GM23338 (cell line): ENCODE data around the gene TAF1D. TPM values are rescaled to one million over a fixed set of nuclear protein-coding genes. Genes with fewer than 3 reads are reported as not detected.

ENCODE experiments used
- ATAC-seq: fragments of 200-7000 bp; cut with Tn5 transposase; 3 replicates; pipeline ENCODE4 v1.9.1; 2020
- DNase-seq: peaks from one replicate; pipeline ENCODE4 v3.0.0-alpha.2; 2015; ENCODE audit warnings: low spot score
- H2AFZ ChIP-seq: fragments of 200-600 bp; sonication (generic); 2 replicates; pipeline ENCODE4 v1.8.0; 2016; ENCODE audit warnings: antibody characterized with exemption, mild to moderate bottlenecking, moderate library complexity
- H3F3A ChIP-seq: fragments of 200-600 bp; sonication (generic); replicated peaks from 2 replicates; pipeline ENCODE4 v1.8.0; 2017; ENCODE audit warnings: antibody characterized with exemption, mixed run types, low read depth
- H3K27ac ChIP-seq: fragments of 200-600 bp; sonication (generic); 2 replicates; pipeline ENCODE4 v1.6.1; 2016; ENCODE audit warnings: low read depth
- H3K27me3 ChIP-seq: fragments of 200-600 bp; sonication (generic); 2 replicates; pipeline ENCODE4 v1.8.0; 2016; ENCODE audit warnings: mild to moderate bottlenecking, mixed run types, moderate library complexity; ENCODE audit not compliant: insufficient read depth
- H3K36me3 ChIP-seq: fragments of 200-600 bp; sonication (generic); 2 replicates; pipeline ENCODE4 v1.8.0; 2016; ENCODE audit warnings: mild to moderate bottlenecking; ENCODE audit not compliant: insufficient read depth
- H3K4me1 ChIP-seq: fragments of 200-600 bp; sonication (generic); 2 replicates; pipeline ENCODE4 v1.8.0; 2016; ENCODE audit warnings: mild to moderate bottlenecking, moderate library complexity; ENCODE audit not compliant: insufficient read depth
- H3K4me2 ChIP-seq: fragments of 200-600 bp; sonication (generic); 2 replicates; pipeline ENCODE4 v1.7.1; 2017; ENCODE audit warnings: mixed run types
- H3K4me3 ChIP-seq: fragments of 200-600 bp; sonication (generic); 2 replicates; pipeline ENCODE4 v1.6.1; 2016; ENCODE audit warnings: mixed run types
- H3K79me2 ChIP-seq: fragments of 200-600 bp; sonication (generic); replicated peaks from 2 replicates; pipeline ENCODE4 v1.8.0; 2017; ENCODE audit warnings: mild to moderate bottlenecking; ENCODE audit not compliant: insufficient read depth
- H3K9me2 ChIP-seq: fragments of 200-600 bp; sonication (generic); 2 replicates; pipeline ENCODE4 v1.8.0; 2017; ENCODE audit not compliant: insufficient read depth
- H4K20me1 ChIP-seq: fragments of 200-600 bp; sonication (generic); replicated peaks from 2 replicates; pipeline ENCODE4 v1.8.0; 2017; ENCODE audit warnings: mild to moderate bottlenecking; ENCODE audit not compliant: insufficient read depth
- H3K27ac Mint-ChIP-seq: 2 replicates; pipeline ENCODE4 v1.8.0; 2020; ENCODE audit warnings: inconsistent platforms, mild to moderate bottlenecking, moderate library complexity, mixed read lengths
- H3K27me3 Mint-ChIP-seq: 3 replicates; pipeline ENCODE4 v1.8.0; 2022; ENCODE audit warnings: low read depth, mild to moderate bottlenecking, moderate library complexity, mixed read lengths, inconsistent platforms; ENCODE audit not compliant: insufficient read depth, poor library complexity
- H3K36me3 Mint-ChIP-seq: 3 replicates; pipeline ENCODE4 v1.8.0; 2021; ENCODE audit warnings: low read depth, mild to moderate bottlenecking, inconsistent platforms, moderate library complexity, mixed read lengths
- H3K4me1 Mint-ChIP-seq: 3 replicates; pipeline ENCODE4 v1.8.0; 2020; ENCODE audit warnings: mild to moderate bottlenecking, inconsistent platforms, mixed read lengths
- H3K4me3 Mint-ChIP-seq: 3 replicates; pipeline ENCODE4 v1.8.0; 2021; ENCODE audit warnings: moderate library complexity, mild to moderate bottlenecking, inconsistent platforms, mixed read lengths
- H3K9me3 Mint-ChIP-seq: 3 replicates; pipeline ENCODE4 v1.8.0; 2020; ENCODE audit warnings: moderate library complexity, mild to moderate bottlenecking, inconsistent platforms, mixed read lengths
- CREB1 ChIP-seq: fragments of 250-450 bp; sonication (Bioruptor Pico); IDR thresholded peaks from 2 replicates; pipeline ENCODE4 v1.5.0; 2020; ENCODE audit warnings: low read depth, mild to moderate bottlenecking, moderate library complexity
- EZH2phosphoT487 ChIP-seq: fragments of 200-600 bp; sonication (generic); IDR thresholded peaks from one replicate; pipeline ENCODE4 v1.8.1; 2018; ENCODE audit warnings: antibody characterized with exemption; ENCODE audit not compliant: unreplicated experiment
- POLR2AphosphoS5 ChIP-seq: IDR thresholded peaks from 2 replicates; pipeline ENCODE4 v1.6.1; 2016; ENCODE audit warnings: antibody characterized with exemption, low read depth
- STAT1 ChIP-seq: IDR thresholded peaks from one replicate; pipeline ENCODE4 v1.6.1; 2016; ENCODE audit warnings: antibody characterized with exemption; ENCODE audit not compliant: unreplicated experiment
- polyA plus RNA-seq: library from polyadenylated mRNA; unstranded; fragments of >200 nt; fragmentation: Nextera tagmentation; extraction: Ambion mirVana; gene quantifications from 2 replicates; pipeline ENCODE4 v1.2.1, GENCODE V29; 2016
- total RNA-seq: library from RNA; depleted of rRNA; stranded (reverse); fragments of >200 nt; shearing (Covaris generic); gene quantifications from 2 replicates; pipeline ENCODE4 v1.2.3, GENCODE V29; 2014
- TF ChIP-seq, protein P1 (sequence below): IDR thresholded peaks from 2 replicates; pipeline ENCODE4 v1.6.1; 2016; ENCODE audit warnings: antibody characterized with exemption
- TF ChIP-seq, protein P2 (sequence below): fragments of 250-450 bp; sonication (Bioruptor Pico); IDR thresholded peaks from 2 replicates; pipeline ENCODE4 v1.5.0; 2020; ENCODE audit warnings: mild to moderate bottlenecking, moderate library complexity
- TF ChIP-seq, protein P3 (sequence below), 2 experiments: fragments of 200-600 bp in 1 of 2; sonication (generic) in 1 of 2; conservative IDR thresholded peaks; 2 replicates each; pipeline versions ENCODE4 v1.5.1 to v1.6.1; 2016 to 2017; ENCODE audit warnings: antibody characterized with exemption in 2 of 2, low read depth in 2 of 2, mild to moderate bottlenecking in 2 of 2, moderate library complexity in 1 of 2

Gene TAF1D
- total and polyA plus RNA-seq, 2 experiments from 2014 or later = 240 to 246 TPM

DNA sequence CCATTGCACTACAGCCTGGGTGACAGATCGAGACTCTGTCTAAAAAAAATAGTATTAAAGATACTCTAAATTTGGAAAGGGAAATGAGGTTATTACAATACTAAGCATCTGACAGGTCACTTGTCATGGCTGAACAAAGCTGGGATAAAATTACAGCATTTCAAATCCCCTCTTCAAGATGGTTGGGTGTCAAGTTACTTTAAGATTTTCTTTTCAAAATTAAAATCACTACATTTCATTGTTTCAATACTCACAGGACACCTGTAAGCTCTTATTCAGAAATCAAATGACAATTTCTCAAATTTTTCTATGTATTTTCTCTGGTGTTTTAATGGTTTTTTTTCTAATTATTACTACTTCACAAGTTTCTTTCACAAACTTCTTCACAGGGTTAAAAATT lies 5.7 kb downstream of the TAF1D start:
- Mint-ChIP-seq H3K9me3 (peaks cover 3% of the 10 kb centered on the region; the same call in 1 of the 3 replicates), H3K27ac (peak overlapping the region; percentile 57; the same call in 1 of the 2 replicates), H3K4me3 (peak overlapping the region; percentile 56; the same call in 1 of the 3 replicates), H3K27me3 (peaks cover 13% of the 10 kb centered on the region), H3K4me1 (peaks cover 36% of the 10 kb centered on the region; the same call in 2 of the 3 replicates), H3K36me3 (peaks cover 100% of the 10 kb centered on the region)
- Histone ChIP-seq H3K79me2 (peaks cover 62% of the 10 kb centered on the region), H4K20me1 (peaks cover 70% of the 10 kb centered on the region), H3K36me3 (peaks cover 94% of the 10 kb centered on the region), H3K27ac (peak overlapping the region; percentile 72; the same call in 1 of the 2 replicates), H3K4me2 (0 out of 2 replicates have a peak overlapping the region, but pooled peaks have one; percentile 18), H3F3A (peaks cover 70% of the 10 kb centered on the region), H3K4me1 (peaks cover 22% of the 10 kb centered on the region), H3K9me2 (no peaks in the 10 kb centered on the region), H3K4me3 (peak overlapping the region; percentile 4; the same call in 1 of the 2 replicates), H3K27me3 (no peaks in the 10 kb centered on the region), H2AFZ (no peak overlapping the region)
- no peak for TF ChIP-seq POLR2AphosphoS5
- TF ChIP-seq, protein P1, sequence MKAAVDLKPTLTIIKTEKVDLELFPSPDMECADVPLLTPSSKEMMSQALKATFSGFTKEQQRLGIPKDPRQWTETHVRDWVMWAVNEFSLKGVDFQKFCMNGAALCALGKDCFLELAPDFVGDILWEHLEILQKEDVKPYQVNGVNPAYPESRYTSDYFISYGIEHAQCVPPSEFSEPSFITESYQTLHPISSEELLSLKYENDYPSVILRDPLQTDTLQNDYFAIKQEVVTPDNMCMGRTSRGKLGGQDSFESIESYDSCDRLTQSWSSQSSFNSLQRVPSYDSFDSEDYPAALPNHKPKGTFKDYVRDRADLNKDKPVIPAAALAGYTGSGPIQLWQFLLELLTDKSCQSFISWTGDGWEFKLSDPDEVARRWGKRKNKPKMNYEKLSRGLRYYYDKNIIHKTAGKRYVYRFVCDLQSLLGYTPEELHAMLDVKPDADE = no peak
- TF ChIP-seq, protein P2, sequence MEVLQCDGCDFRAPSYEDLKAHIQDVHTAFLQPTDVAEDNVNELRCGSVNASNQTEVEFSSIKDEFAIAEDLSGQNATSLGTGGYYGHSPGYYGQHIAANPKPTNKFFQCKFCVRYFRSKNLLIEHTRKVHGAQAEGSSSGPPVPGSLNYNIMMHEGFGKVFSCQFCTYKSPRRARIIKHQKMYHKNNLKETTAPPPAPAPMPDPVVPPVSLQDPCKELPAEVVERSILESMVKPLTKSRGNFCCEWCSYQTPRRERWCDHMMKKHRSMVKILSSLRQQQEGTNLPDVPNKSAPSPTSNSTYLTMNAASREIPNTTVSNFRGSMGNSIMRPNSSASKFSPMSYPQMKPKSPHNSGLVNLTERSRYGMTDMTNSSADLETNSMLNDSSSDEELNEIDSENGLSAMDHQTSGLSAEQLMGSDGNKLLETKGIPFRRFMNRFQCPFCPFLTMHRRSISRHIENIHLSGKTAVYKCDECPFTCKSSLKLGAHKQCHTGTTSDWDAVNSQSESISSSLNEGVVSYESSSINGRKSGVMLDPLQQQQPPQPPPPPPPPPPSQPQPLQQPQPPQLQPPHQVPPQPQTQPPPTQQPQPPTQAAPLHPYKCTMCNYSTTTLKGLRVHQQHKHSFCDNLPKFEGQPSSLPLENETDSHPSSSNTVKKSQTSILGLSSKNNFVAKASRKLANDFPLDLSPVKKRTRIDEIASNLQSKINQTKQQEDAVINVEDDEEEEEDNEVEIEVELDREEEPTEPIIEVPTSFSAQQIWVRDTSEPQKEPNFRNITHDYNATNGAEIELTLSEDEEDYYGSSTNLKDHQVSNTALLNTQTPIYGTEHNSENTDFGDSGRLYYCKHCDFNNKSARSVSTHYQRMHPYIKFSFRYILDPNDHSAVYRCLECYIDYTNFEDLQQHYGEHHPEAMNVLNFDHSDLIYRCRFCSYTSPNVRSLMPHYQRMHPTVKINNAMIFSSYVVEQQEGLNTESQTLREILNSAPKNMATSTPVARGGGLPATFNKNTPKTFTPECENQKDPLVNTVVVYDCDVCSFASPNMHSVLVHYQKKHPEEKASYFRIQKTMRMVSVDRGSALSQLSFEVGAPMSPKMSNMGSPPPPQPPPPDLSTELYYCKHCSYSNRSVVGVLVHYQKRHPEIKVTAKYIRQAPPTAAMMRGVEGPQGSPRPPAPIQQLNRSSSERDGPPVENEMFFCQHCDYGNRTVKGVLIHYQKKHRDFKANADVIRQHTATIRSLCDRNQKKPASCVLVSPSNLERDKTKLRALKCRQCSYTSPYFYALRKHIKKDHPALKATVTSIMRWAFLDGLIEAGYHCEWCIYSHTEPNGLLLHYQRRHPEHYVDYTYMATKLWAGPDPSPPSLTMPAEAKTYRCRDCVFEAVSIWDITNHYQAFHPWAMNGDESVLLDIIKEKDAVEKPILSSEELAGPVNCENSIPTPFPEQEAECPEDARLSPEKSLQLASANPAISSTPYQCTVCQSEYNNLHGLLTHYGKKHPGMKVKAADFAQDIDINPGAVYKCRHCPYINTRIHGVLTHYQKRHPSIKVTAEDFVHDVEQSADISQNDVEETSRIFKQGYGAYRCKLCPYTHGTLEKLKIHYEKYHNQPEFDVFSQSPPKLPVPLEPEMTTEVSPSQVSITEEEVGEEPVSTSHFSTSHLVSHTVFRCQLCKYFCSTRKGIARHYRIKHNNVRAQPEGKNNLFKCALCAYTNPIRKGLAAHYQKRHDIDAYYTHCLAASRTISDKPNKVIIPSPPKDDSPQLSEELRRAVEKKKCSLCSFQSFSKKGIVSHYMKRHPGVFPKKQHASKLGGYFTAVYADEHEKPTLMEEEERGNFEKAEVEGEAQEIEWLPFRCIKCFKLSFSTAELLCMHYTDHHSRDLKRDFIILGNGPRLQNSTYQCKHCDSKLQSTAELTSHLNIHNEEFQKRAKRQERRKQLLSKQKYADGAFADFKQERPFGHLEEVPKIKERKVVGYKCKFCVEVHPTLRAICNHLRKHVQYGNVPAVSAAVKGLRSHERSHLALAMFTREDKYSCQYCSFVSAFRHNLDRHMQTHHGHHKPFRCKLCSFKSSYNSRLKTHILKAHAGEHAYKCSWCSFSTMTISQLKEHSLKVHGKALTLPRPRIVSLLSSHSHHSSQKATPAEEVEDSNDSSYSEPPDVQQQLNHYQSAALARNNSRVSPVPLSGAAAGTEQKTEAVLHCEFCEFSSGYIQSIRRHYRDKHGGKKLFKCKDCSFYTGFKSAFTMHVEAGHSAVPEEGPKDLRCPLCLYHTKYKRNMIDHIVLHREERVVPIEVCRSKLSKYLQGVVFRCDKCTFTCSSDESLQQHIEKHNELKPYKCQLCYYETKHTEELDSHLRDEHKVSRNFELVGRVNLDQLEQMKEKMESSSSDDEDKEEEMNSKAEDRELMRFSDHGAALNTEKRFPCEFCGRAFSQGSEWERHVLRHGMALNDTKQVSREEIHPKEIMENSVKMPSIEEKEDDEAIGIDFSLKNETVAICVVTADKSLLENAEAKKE (CRISPR knock-in tag) = no peak
- TF ChIP-seq STAT1 = no peak
- no peak for TF ChIP-seq CREB1
- TF ChIP-seq, protein P3, sequence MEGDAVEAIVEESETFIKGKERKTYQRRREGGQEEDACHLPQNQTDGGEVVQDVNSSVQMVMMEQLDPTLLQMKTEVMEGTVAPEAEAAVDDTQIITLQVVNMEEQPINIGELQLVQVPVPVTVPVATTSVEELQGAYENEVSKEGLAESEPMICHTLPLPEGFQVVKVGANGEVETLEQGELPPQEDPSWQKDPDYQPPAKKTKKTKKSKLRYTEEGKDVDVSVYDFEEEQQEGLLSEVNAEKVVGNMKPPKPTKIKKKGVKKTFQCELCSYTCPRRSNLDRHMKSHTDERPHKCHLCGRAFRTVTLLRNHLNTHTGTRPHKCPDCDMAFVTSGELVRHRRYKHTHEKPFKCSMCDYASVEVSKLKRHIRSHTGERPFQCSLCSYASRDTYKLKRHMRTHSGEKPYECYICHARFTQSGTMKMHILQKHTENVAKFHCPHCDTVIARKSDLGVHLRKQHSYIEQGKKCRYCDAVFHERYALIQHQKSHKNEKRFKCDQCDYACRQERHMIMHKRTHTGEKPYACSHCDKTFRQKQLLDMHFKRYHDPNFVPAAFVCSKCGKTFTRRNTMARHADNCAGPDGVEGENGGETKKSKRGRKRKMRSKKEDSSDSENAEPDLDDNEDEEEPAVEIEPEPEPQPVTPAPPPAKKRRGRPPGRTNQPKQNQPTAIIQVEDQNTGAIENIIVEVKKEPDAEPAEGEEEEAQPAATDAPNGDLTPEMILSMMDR (conservative IDR thresholded peaks at IDR 0.05; ENCODE audit: low read depth in 2 of 2) = no peak
- TF ChIP-seq EZH2phosphoT487 = no peak
- DNase-seq (no peak), ATAC-seq (no peak)
